GM12878 (cell line): ENCODE data around the gene FCN2. TPM values are rescaled to one million over a fixed set of nuclear protein-coding genes. Genes with fewer than 3 reads are reported as not detected.

Experiments
- ATAC-seq: fragments of 200-7000 bp; cut with Tn5 transposase; 3 replicates; pipeline ENCODE4 v1.9.1; 2020; ENCODE audit warnings: mild to moderate bottlenecking, moderate library complexity
- BruUV-seq: library from RNA; stranded (reverse); fragments of 400-500 nt; replicated peaks from 2 replicates; lab custom pipeline; 2021; lab: Mats Ljungman, UMichigan
- CTCF ChIA-PET: fragments of 300-600 bp; sonication (Branson Sonifier 250); formaldehyde crosslinking; extraction: SDS; loops from one replicate; lab custom pipeline; 2021; ENCODE audit warnings: inconsistent platforms; lab: Yijun Ruan, JAX
- POLR2A ChIA-PET: fragments of 350-600 bp; formaldehyde crosslinking; extraction: SDS; loops from one replicate; lab custom pipeline; 2021; ENCODE audit warnings: inconsistent platforms; lab: Charles Lee
- RAD21 ChIA-PET: fragments of 300-600 bp; sonication (Branson Sonifier 250); formaldehyde crosslinking; loops from one replicate; lab custom pipeline; 2023; ENCODE audit warnings: antibody characterized with exemption; ENCODE audit not compliant: unreplicated experiment; lab: Charles Lee
- SMC1A ChIA-PET: fragments of 300-600 bp; sonication (Branson Sonifier 250); formaldehyde crosslinking; loops from one replicate; lab custom pipeline; 2023; ENCODE audit not compliant: unreplicated experiment, uncharacterized antibody; lab: Charles Lee
- DNase-seq: peaks from one replicate; pipeline ENCODE4 v3.0.0-alpha.2; 2011; ENCODE audit warnings: low read depth, low spot score
- FAIRE-seq: peaks from 3 replicates; lab custom pipeline; 2011; peaks lifted over from hg19 to GRCh38; lab: Jason Lieb, UNC
- H2AFZ ChIP-seq: 2 replicates; pipeline ENCODE4 v1.6.0; 2011; ENCODE audit warnings: low read depth, low read length, control low read depth; ENCODE audit not compliant: control insufficient read depth
- H3K27ac ChIP-seq: 2 replicates; pipeline ENCODE4 v1.5.1; 2011; ENCODE audit warnings: control low read depth; ENCODE audit not compliant: control insufficient read depth, insufficient read depth
- H3K27me3 ChIP-seq, 2 experiments: replicated peaks in 1 of 2; 2 replicates each; pipeline versions ENCODE4 v1.6.0 to v1.6.1; 2011; ENCODE audit warnings: low read length in 1 of 2; ENCODE audit not compliant: control insufficient read depth in 2 of 2, insufficient read depth in 2 of 2
- H3K36me3 ChIP-seq, 2 experiments: 2 replicates each; pipeline ENCODE4 v1.5.1; 2011; ENCODE audit warnings: low read length in 1 of 2; ENCODE audit not compliant: control insufficient read depth in 2 of 2, insufficient read depth in 2 of 2
- H3K4me1 ChIP-seq: 2 replicates; pipeline ENCODE4 v1.6.1; 2011; ENCODE audit warnings: mild to moderate bottlenecking, low read length, moderate library complexity, mixed read lengths; ENCODE audit not compliant: control insufficient read depth, insufficient read depth
- H3K4me2 ChIP-seq: 2 replicates; pipeline ENCODE4 v1.6.0; 2011; ENCODE audit warnings: control low read depth; ENCODE audit not compliant: control insufficient read depth, insufficient read depth
- H3K4me3 ChIP-seq: fragments of 200-600 bp; sonication (generic); 2 replicates; pipeline ENCODE4 v1.5.1; 2016
- H3K79me2 ChIP-seq: 2 replicates; pipeline ENCODE4 v1.6.0; 2011; ENCODE audit warnings: low read length; ENCODE audit not compliant: control insufficient read depth, insufficient read depth
- H3K9ac ChIP-seq: 2 replicates; pipeline ENCODE4 v1.8.0; 2011; ENCODE audit warnings: low read length, control low read depth, mixed read lengths; ENCODE audit not compliant: control insufficient read depth, insufficient read depth
- H3K9me3 ChIP-seq: replicated peaks from 3 replicates; pipeline ENCODE4 v1.5.1; 2011; ENCODE audit warnings: mild to moderate bottlenecking, low read length; ENCODE audit not compliant: control insufficient read depth, insufficient read depth
- H4K20me1 ChIP-seq: 2 replicates; pipeline ENCODE4 v1.6.0; 2011; ENCODE audit not compliant: control insufficient read depth, insufficient read depth
- SIN3A ChIP-seq: IDR thresholded peaks from 2 replicates; pipeline ENCODE4 v1.6.1; 2012; ENCODE audit warnings: low read depth, low read length, improper control_type of control experiment
- WGBS: methylation state at CpG from one replicate; pipeline ENCODE4 v1.1.6; 2016; ENCODE audit warnings: low lambda C conversion rate; ENCODE audit not compliant: insufficient replicate concordance, insufficient coverage; ENCODE audit errors: missing lambda C conversion rate; 5-methylcytosine and 5-hydroxymethylcytosine counted together
- in situ Hi-C: fragments of 300-500 bp; cut with MboI; formaldehyde crosslinking; loops from 9 replicates; pipeline ENCODE4 v1.14.3; 2018; ENCODE audit warnings: mixed read lengths
- intact Hi-C: fragments of 100-400 bp; cut with micrococcal nuclease; formaldehyde crosslinking; loops from one replicate; pipeline ENCODE4 v1.14.2; 2022; ENCODE audit not compliant: unreplicated experiment
- polyA plus RNA-seq, 11 experiments: library from polyadenylated mRNA; depleted of rRNA in 4 of 11; unstranded in 6 of 11; stranded (reverse) in 5 of 11; fragments of >200 nt; fragmentation: Nextera tagmentation in 4 of 11; fragmentation: Illumina TruSeq in 1 of 11; extraction: Ambion mirVana in 4 of 11; extraction: Trizol in 1 of 11; gene quantifications; 1 replicate in 1 of 11; 2 replicates in 10 of 11; pipeline versions ENCODE4 v1.2.1 to v1.2.3, GENCODE V29; 2011 to 2016; ENCODE audit warnings: inconsistent platforms in 2 of 11, missing spikeins in 2 of 11, low read depth in 1 of 11
- total RNA-seq, 4 experiments: library from RNA; depleted of rRNA in 3 of 4; stranded (reverse); fragments of >200 nt in 3 of 4; fragmentation: Illumina TruSeq in 1 of 4; extraction: Trizol in 1 of 4; gene quantifications; 2 replicates each; pipeline versions ENCODE4 v1.2.1 to v1.2.3, GENCODE V29; 2013 to 2021
- TF ChIP-seq, protein P1 (sequence below): IDR thresholded peaks from 2 replicates; pipeline ENCODE4 v1.6.1; 2012; ENCODE audit warnings: low read depth, low read length, improper control_type of control experiment
- TF ChIP-seq, protein P2 (sequence below), 3 experiments: IDR thresholded peaks in 2 of 3; conservative IDR thresholded peaks in 1 of 3; 2 replicates each; pipeline ENCODE4 v1.5.1; 2011; ENCODE audit warnings: low read depth in 3 of 3, low read length in 3 of 3, mild to moderate bottlenecking in 3 of 3, control low read depth in 2 of 3, moderate library complexity in 2 of 3, inconsistent platforms in 1 of 3, mixed read lengths in 1 of 3; ENCODE audit not compliant: control insufficient read depth in 2 of 3, insufficient read depth in 1 of 3; ENCODE audit errors: extremely low read depth in 1 of 3

FCN2 gene
- total and polyA plus RNA-seq, 10 of the 15 experiments (the other 5 are each of a cell fraction or from before 2014, with no cell fraction given): not detected

DNA sequence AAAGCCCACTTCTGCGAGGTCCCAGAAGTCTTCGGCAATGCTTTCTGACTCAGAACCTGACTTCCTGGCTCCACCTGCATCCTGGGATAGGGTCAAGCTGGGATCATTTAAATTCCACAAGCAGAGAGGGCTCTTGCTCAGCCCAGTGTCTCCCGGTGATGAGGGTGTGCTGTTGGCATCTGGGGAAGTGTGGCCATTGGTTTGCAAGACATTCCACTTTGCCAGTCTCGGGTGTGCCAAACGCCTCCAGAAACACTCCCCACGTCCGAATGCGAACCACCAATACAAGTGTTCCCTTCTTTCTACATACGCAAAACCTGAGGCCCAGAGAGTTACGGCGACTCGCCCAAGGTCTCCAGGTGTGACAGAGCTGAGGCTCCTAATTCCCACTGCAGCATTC is 43.1 kb upstream of the FCN2 start:
- SMC1A ChIA-PET: no interaction called here
- Histone ChIP-seq H3K79me2 (no peaks in the 10 kb centered on the region), H3K36me3 (no peaks in the 10 kb centered on the region), H3K9ac (no peak overlapping the region), H2AFZ (no peak overlapping the region), H3K9me3 (no peaks in the 10 kb centered on the region), H3K27me3 (no peaks in the 10 kb centered on the region; a peak in 1 of 4 replicates), H3K4me1 (no peaks in the 10 kb centered on the region), H3K4me2 (no peak overlapping the region), H3K27ac (no peak overlapping the region), H3K4me3 (no peak overlapping the region), H4K20me1 (no peaks in the 10 kb centered on the region)
- FAIRE-seq (no peak), DNase-seq (no peak), ATAC-seq (no peak)
- no TSS peak for BruUV-seq
- in situ Hi-C loops (no loop called here), intact Hi-C loops (no loop called here)
- TF ChIP-seq, protein P1, sequence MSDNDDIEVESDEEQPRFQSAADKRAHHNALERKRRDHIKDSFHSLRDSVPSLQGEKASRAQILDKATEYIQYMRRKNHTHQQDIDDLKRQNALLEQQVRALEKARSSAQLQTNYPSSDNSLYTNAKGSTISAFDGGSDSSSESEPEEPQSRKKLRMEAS: no peak
- CTCF ChIA-PET: interaction anchor here (0.5 kb wide), 1 partner anchor 620 kb away, joined by 4 read pairs; no protein-coding TSS in a partner anchor
- WGBS: 70% methylated on average over 12 of the region's 12 CpGs
- POLR2A ChIA-PET: no interaction called here
- RAD21 ChIA-PET: interaction anchor here (1.1 kb wide), 1 partner anchor 21 kb away, joined by 3 read pairs; no protein-coding TSS in a partner anchor

DNA sequence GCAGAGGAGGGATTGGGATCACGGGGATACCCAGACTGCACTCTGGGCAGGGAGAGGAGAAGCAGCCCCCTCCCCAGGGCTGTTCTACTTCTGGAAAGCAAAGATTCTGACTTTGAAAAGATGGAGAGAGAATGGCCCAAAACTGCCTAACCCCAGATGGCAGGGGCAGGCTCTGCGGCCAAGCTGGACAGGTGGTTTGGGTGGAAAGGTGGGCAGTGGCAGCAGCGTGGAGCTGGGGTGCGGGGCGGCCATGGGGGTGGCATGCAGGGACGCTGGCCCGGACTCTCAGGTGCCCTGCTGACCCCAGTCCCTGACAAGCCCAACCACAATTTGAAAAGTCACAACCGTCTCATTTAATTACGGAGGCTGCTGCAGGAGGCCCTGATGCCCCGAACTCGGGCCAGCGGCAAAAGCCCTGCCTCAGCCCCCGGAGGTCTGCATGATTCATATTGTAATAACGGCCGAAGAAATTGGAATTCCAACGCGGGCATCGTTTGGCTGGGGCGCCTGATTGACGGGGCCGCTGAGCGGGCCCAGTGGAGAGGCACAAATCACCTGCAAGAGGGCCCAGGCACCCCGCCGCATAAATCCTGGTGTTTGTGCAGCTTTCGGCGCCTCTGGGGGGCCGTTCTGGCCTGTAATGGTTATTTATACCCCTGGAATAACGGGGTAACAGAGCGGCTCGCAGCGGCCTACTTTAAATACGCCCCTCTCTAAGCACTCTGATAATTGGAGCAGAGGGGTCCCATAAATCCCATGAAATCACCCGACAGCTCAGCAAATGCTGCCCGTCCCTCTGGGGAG is 41.8 kb upstream of the FCN2 start:
- RAD21 ChIA-PET: interaction anchor here (0.8 kb wide), 1 partner anchor 109 kb away, joined by 3 read pairs; no protein-coding TSS in a partner anchor
- no peaks in the 10 kb centered on the region for H3K79me2 ChIP-seq
- no peak for ATAC-seq
- POLR2A ChIA-PET: no interaction called here
- no peak overlapping the region for H3K27ac ChIP-seq
- intact Hi-C loops: no loop called here
- DNase-seq: no peak
- no peaks in the 10 kb centered on the region for H3K4me1 ChIP-seq
- H3K9ac ChIP-seq: no peak overlapping the region
- FAIRE-seq: no peak
- no peaks in the 10 kb centered on the region for H3K9me3 ChIP-seq
- TF ChIP-seq SIN3A: no peak
- TF ChIP-seq, protein P2, sequence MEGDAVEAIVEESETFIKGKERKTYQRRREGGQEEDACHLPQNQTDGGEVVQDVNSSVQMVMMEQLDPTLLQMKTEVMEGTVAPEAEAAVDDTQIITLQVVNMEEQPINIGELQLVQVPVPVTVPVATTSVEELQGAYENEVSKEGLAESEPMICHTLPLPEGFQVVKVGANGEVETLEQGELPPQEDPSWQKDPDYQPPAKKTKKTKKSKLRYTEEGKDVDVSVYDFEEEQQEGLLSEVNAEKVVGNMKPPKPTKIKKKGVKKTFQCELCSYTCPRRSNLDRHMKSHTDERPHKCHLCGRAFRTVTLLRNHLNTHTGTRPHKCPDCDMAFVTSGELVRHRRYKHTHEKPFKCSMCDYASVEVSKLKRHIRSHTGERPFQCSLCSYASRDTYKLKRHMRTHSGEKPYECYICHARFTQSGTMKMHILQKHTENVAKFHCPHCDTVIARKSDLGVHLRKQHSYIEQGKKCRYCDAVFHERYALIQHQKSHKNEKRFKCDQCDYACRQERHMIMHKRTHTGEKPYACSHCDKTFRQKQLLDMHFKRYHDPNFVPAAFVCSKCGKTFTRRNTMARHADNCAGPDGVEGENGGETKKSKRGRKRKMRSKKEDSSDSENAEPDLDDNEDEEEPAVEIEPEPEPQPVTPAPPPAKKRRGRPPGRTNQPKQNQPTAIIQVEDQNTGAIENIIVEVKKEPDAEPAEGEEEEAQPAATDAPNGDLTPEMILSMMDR (IDR thresholded peaks at IDR 0.05 in 2 of 3, conservative IDR thresholded peaks at IDR 0.05 in 1 of 3; ENCODE audit: control insufficient read depth in 2 of 3, extremely low read depth in 1 of 3, insufficient read depth in 1 of 3, low read depth in 3 of 3, low read length in 3 of 3): no peak
- TF ChIP-seq, all 136 proteins: peak for 0
- no TSS peak for BruUV-seq
- Histone ChIP-seq H3K4me3 (no peak overlapping the region), H2AFZ (no peak overlapping the region), H3K36me3 (no peaks in the 10 kb centered on the region), H3K27me3 (no peaks in the 10 kb centered on the region), H4K20me1 (no peaks in the 10 kb centered on the region), H3K4me2 (no peak overlapping the region)
- WGBS: 65% methylated on average over 32 of the region's 34 CpGs
- ChIA-PET SMC1A (interaction anchor here (0.9 kb wide), 1 partner anchor 57 kb away, joined by 3 read pairs; no protein-coding TSS in a partner anchor), CTCF (interaction anchor here (0.7 to 1.6 kb wide), 3 partner anchors 26 to 59 kb away, joined by 3 to 4 read pairs (median 3); no protein-coding TSS in a partner anchor)
- in situ Hi-C loops: no loop called here
